HEK293T (cell line): Measurements from ENCODE around the gene SP6.

Experiments used
- CTCF ChIA-PET: fragments of 350-600 bp; formaldehyde crosslinking; extraction: SDS; loops from one replicate; lab custom pipeline; 2021; ENCODE audit warnings: antibody characterized with exemption, inconsistent platforms; lab: Yijun Ruan, JAX
- POLR2A ChIA-PET: fragments of 350-600 bp; formaldehyde crosslinking; extraction: SDS; loops from one replicate; lab custom pipeline; 2020; ENCODE audit warnings: antibody characterized with exemption, inconsistent platforms; lab: Yijun Ruan, JAX
- DNase-seq: peaks from one replicate; pipeline ENCODE4 v3.0.0; 2012; ENCODE audit warnings: mixed read lengths; ENCODE audit errors: extremely low spot score
- ARNT ChIP-seq: fragments of 450-650 bp; IDR thresholded peaks from 2 replicates; pipeline ENCODE4 v1.6.1; 2017; ENCODE audit warnings: mild to moderate bottlenecking
- BHLHE40 ChIP-seq: fragments of 450-650 bp; IDR thresholded peaks from 2 replicates; pipeline ENCODE4 v1.6.1; 2016; ENCODE audit warnings: mild to moderate bottlenecking, moderate library complexity, borderline replicate concordance
- CTBP1 ChIP-seq: fragments of 450-650 bp; IDR thresholded peaks from 2 replicates; pipeline ENCODE4 v1.6.1; 2016; ENCODE audit warnings: borderline replicate concordance
- ELF4 ChIP-seq: fragments of 450-650 bp; IDR thresholded peaks from 2 replicates; pipeline ENCODE4 v1.6.1; 2017; ENCODE audit warnings: antibody characterized with exemption
- FOXA1 ChIP-seq: fragments of 450-650 bp; IDR thresholded peaks from 2 replicates; pipeline ENCODE4 v1.6.1; 2016; ENCODE audit warnings: mild to moderate bottlenecking
- FOXK2 ChIP-seq: fragments of 450-650 bp; IDR thresholded peaks from 2 replicates; pipeline ENCODE4 v1.6.1; 2016; ENCODE audit warnings: mild to moderate bottlenecking
- FOXM1 ChIP-seq: fragments of 450-650 bp; IDR thresholded peaks from 2 replicates; pipeline ENCODE4 v1.6.1; 2017; ENCODE audit warnings: mild to moderate bottlenecking, borderline replicate concordance
- HDGF ChIP-seq: fragments of 450-650 bp; IDR thresholded peaks from 2 replicates; pipeline ENCODE4 v1.6.1; 2017; ENCODE audit warnings: antibody characterized with exemption, borderline replicate concordance
- L3MBTL2 ChIP-seq: fragments of 450-650 bp; conservative IDR thresholded peaks from 2 replicates; pipeline ENCODE4 v1.6.1; 2016; ENCODE audit warnings: mild to moderate bottlenecking
- LEF1 ChIP-seq: fragments of 450-650 bp; IDR thresholded peaks from 2 replicates; pipeline ENCODE4 v1.6.1; 2017; ENCODE audit warnings: mild to moderate bottlenecking, borderline replicate concordance
- NFRKB ChIP-seq: fragments of 450-650 bp; IDR thresholded peaks from 2 replicates; pipeline ENCODE4 v1.6.1; 2016; ENCODE audit warnings: mild to moderate bottlenecking, moderate library complexity
- SP1 ChIP-seq: fragments of 450-650 bp; IDR thresholded peaks from 2 replicates; pipeline ENCODE4 v1.6.1; 2017
- SUZ12 ChIP-seq: fragments of 450-650 bp; IDR thresholded peaks from 2 replicates; pipeline ENCODE4 v1.6.1; 2016; ENCODE audit warnings: mild to moderate bottlenecking
- TARDBP ChIP-seq: fragments of 450-650 bp; IDR thresholded peaks from 2 replicates; pipeline ENCODE4 v1.6.1; 2016
- ZNF384 ChIP-seq: fragments of 450-650 bp; IDR thresholded peaks from 2 replicates; pipeline ENCODE4 v1.6.1; 2016
- TF ChIP-seq, protein P1 (sequence below): fragments of 450-650 bp; IDR thresholded peaks from 2 replicates; pipeline ENCODE4 v1.6.1; 2016

SP6 gene

DNA sequence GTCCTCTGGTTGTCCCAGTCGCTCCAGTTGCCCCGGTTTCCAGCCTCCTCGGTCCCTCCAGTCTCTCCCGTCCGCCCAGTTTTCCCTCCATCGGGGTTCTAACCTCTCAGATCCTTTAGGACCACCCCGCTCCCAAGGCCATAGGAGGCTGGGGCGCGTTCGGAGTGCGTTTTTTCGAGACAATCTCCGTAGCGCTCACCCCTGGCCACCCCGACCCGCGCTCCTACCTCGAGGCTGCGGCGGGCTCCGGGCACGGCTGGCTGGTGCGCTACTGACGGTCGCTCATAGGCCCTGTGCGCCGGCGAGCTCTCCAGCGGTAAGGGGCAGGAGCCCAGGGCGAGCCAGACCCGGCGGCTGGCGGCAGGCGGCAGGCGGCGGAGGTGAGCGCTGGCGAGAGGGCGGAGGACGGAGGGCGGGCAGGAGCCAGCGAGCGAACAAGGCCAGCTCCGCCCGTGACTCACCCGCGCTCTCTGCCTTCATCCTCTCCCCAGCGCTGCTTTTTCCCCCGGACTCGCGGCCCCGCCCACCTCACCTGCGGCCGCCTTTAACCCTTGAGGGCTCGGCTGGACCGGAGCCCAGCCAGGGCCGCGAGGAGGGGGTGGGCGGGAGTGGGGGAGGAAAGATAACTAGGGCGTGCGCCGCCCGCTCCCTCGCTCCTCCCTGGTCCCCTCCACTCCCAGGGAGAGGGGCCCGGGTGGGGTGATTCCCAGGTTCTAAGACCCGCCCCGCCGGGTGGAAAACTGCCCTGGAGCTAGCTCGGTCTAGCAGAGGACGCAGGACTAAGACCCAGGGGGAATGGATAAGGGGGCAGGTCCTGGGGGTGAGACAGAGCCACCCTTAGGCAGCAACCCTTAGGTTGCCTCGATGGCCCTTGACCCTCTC, at the start of gene SP6:
Gene SP6, minus strand, starts transcription at position 472 of the 882 bp plus-strand sequence. CDS start 2,734 bp downstream, outside the sequence.
- CTCF ChIA-PET: interaction anchor here (0.7 to 11.6 kb wide), 3 partner anchors 12 to 36 kb away, joined by 3 to 355 read pairs (median 5); partner anchors contain the start of gene SP2
- TF ChIP-seq ELF4: no peak
- TF ChIP-seq L3MBTL2: no peak; the same call in 1 of the 2 replicates
- TF ChIP-seq TARDBP: no peak
- TF ChIP-seq SP1: no peak
- TF ChIP-seq, protein P1, sequence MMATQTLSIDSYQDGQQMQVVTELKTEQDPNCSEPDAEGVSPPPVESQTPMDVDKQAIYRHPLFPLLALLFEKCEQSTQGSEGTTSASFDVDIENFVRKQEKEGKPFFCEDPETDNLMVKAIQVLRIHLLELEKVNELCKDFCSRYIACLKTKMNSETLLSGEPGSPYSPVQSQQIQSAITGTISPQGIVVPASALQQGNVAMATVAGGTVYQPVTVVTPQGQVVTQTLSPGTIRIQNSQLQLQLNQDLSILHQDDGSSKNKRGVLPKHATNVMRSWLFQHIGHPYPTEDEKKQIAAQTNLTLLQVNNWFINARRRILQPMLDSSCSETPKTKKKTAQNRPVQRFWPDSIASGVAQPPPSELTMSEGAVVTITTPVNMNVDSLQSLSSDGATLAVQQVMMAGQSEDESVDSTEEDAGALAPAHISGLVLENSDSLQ: no peak
- TF ChIP-seq CTBP1: no peak
- TF ChIP-seq FOXM1: no peak
- no peak for TF ChIP-seq BHLHE40
- no peak for TF ChIP-seq ARNT
- TF ChIP-seq NFRKB: no peak
- TF ChIP-seq ZNF384: no peak
- no peak for TF ChIP-seq LEF1
- no peak for TF ChIP-seq SUZ12
- no peak for TF ChIP-seq HDGF
- no peak for TF ChIP-seq FOXA1
- TF ChIP-seq FOXK2: no peak
- peak; percentile 74 for DNase-seq
- POLR2A ChIA-PET: interaction anchor here (0.7 to 5.0 kb wide), 11 partner anchors 8 to 90 kb away, joined by 3 to 20 read pairs (median 4); partner anchors contain the start of genes LRRC46, MRPL10, PNPO and SCRN2

DNA sequence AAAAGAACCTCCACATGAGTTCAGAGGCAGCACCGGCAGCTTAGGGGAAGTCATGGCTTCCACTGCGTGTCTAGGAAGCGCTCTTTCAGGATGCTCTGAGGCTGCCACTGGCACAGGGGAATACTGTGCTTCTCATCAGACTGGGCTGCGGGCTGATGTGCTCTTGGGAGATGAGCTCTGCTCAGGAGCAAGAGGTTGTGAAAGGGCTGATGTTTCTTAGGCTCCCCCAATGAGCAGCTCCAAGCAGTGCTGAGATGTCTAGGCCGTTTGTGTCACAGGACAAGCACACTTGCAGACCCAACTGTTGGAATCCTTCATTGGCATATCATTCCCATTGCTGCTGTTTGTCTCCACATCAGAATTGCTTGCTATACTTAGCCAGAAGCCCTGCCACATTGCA, 48.7 kb upstream of the SP6 start:
- POLR2A ChIA-PET: interaction anchor here (0.8 to 1.3 kb wide), 3 partner anchors 42 to 68 kb away, joined by 3 to 4 read pairs (median 4); partner anchors contain the start of genes LRRC46, MRPL10, PNPO and SCRN2
- DNase-seq: no peak
- CTCF ChIA-PET: no interaction called here
- no peak for TF ChIP-seq BHLHE40
- TF ChIP-seq ARNT: no peak
- TF ChIP-seq LEF1: no peak
- TF ChIP-seq ZNF384: no peak
- TF ChIP-seq NFRKB: no peak
- no peak for TF ChIP-seq SP1
- TF ChIP-seq, protein P1: no peak
- TF ChIP-seq TARDBP: no peak
- TF ChIP-seq ELF4: no peak
- TF ChIP-seq CTBP1: no peak
- TF ChIP-seq FOXK2: no peak

DNA sequence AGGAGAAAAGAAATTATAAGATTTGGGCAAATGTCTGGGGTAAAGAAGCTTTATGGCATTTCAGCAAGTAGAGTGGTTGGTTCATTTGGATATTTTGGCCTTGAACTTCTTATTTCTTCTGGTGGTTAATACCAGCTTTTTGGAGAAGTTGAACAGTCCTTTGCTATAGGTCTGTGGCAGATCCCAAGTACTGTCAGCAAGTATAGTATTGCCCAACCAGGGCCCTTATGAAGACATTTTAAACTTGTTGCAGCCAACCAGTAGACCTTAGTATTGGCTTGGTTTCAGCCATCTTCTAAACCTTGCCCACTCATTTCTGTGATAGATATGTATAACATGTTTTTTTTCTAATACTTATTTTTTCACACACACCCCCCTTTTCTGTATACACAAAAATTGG, 47.3 kb upstream of the SP6 start:
- no peak for DNase-seq
- CTCF ChIA-PET: interaction anchor here (0.6 kb wide), 1 partner anchor 19 kb away, joined by 3 read pairs; no protein-coding TSS in a partner anchor
- POLR2A ChIA-PET: interaction anchor here (1.3 kb wide), 1 partner anchor 43 kb away, joined by 4 read pairs; the partner anchor contains the start of gene PNPO
- no peak for TF ChIP-seq ZNF384
- TF ChIP-seq ELF4: no peak
- no peak for TF ChIP-seq LEF1
- no peak for TF ChIP-seq ARNT
- TF ChIP-seq SP1: no peak
- TF ChIP-seq TARDBP: no peak
- TF ChIP-seq BHLHE40: no peak
- no peak for TF ChIP-seq NFRKB
- no peak for TF ChIP-seq FOXK2
- no peak for TF ChIP-seq CTBP1
- no peak for TF ChIP-seq L3MBTL2
- no peak for TF ChIP-seq SUZ12
- TF ChIP-seq FOXA1: no peak
- TF ChIP-seq FOXM1: no peak
- no peak for TF ChIP-seq HDGF
- TF ChIP-seq, protein P1: no peak

DNA sequence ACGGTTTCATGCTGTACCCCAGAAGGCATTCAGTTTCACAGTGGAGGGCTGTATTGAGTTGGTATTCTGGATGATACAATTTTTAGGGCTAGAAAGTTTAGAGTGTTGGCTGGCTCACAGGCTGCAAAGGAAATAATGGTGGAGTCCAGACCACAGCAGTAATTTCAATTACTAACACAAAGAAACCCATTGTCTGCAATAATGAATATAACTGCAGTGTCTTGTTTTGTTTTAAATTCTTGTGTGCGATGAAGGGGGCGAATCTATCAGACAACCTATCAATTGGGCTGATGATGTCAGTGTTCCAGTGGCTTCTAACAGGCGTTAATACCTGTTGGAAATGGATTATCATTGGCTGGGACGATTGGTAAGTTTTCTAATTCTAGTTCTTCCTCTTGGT, 46.6 kb upstream of the SP6 start:
- POLR2A ChIA-PET: interaction anchor here (1.1 kb wide), 1 partner anchor 13 kb away, joined by 3 read pairs; no protein-coding TSS in a partner anchor
- TF ChIP-seq HDGF (no peak), ARNT (no peak), BHLHE40 (no peak), ZNF384 (no peak), ELF4 (no peak), FOXK2 (no peak)
- CTCF ChIA-PET: no interaction called here
- DNase-seq: no peak

DNA sequence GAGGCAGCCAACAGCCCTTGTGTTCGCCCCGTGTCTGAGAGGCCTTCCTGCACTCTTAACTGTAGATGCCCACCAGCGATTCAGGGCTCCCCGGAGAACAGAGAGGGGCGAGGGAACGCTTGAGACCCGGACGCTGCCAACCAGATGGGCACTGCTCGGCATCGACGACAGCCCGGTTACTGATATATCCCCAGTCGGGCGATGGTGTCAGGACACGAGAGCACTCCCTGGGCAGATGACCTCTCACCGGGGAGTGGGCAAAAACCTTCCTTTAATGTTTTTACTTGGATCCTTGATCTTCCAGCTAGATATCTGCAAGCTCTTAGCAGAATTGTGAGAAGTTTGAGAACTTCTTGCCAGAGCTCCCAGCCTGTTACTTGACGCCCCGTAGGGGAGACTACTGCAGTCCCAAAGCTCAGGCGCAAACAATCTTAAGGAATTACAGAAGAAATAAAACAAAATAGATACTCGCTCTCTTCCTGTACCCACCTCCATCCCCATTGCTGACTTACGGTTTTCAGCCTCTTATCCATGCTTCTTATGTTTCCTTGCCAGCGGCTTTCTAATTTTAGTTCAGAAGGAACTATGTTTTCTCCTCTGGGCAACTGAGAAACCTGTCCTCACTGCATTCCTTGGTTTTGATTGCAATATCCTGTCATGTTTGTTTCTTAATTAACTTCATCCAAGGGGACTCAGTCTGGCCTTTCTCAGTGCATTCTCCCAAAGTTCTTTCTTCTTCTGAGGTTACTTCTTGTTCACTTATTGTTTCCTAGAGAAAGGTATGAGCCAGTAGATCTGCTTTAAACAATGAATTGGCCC, 45.9 kb upstream of the SP6 start:
- POLR2A ChIA-PET: interaction anchor here (1.1 kb wide), 1 partner anchor 12 kb away, joined by 3 read pairs; no protein-coding TSS in a partner anchor
- DNase-seq: no peak
- TF ChIP-seq LEF1 (no peak), BHLHE40 (no peak), TARDBP (no peak), SP1 (no peak), ZNF384 (no peak), NFRKB (no peak), HDGF (no peak), ELF4 (no peak), FOXK2 (no peak)
- TF ChIP-seq, protein P1: no peak
- CTCF ChIA-PET: interaction anchor here (0.9 kb wide), 1 partner anchor 55 kb away, joined by 3 read pairs; no protein-coding TSS in a partner anchor
